ENCODE data around the gene BBS7. TPM values are rescaled to one million over a fixed set of nuclear protein-coding genes. Genes with fewer than 3 reads are reported as not detected.

BBS7 gene
- total RNA-seq = 10 to 100 TPM; 17.9 to 18.8 TPM

GRCh38 chr4:121869841-121870822, at the start of gene BBS7:
TSS of gene BBS7 (minus strand) at chr4:121870474. CDS start at chr4:121870313, 161 bp downstream.
- Mint-ChIP-seq H3K27me3 (peaks cover 23% of the 10 kb centered on the region), H3K4me1 (peaks cover 21% of the 10 kb centered on the region), H3K36me3 (peaks cover 21% of the 10 kb centered on the region), H3K9me3 (ENCODE audit: low read depth) (no peaks in the 10 kb centered on the region), H3K4me3 (peak within 1 kb of the TSS; percentile 91), H3K27ac (peak within 1 kb of the TSS; percentile 93)
- CTCF ChIA-PET = interaction anchor here (0.7 to 2.0 kb wide), 4 partner anchors 31 to 708 kb away, joined by 3 to 7 read pairs (median 5); partner anchors contain the start of gene CCNA2
- peak; percentile 99 for ATAC-seq
- DNase-seq = peak; percentile 99

GRCh38 chr4:121913667-121914066, 43.4 kb upstream of the BBS7 start:
- Mint-ChIP-seq H3K4me3 (no peak overlapping the region), H3K27me3 (no peaks in the 10 kb centered on the region), H3K36me3 (no peaks in the 10 kb centered on the region), H3K9me3 (ENCODE audit: low read depth) (no peaks in the 10 kb centered on the region), H3K27ac (no peak overlapping the region), H3K4me1 (peaks cover 8% of the 10 kb centered on the region)
- DNase-seq (no peak), ATAC-seq (no peak)
- CTCF ChIA-PET = no interaction called here

GRCh38 chr4:121908346-121908745, 38.1 kb upstream of the BBS7 start:
- H3K36me3 Mint-ChIP-seq = no peaks in the 10 kb centered on the region
- DNase-seq = no peak
- ATAC-seq = no peak
- no peak overlapping the region for H3K4me3 Mint-ChIP-seq
- no peaks in the 10 kb centered on the region for H3K9me3 Mint-ChIP-seq (ENCODE audit: low read depth)
- CTCF ChIA-PET = no interaction called here
- no peak overlapping the region for H3K27ac Mint-ChIP-seq
- peaks cover 4% of the 10 kb centered on the region for H3K27me3 Mint-ChIP-seq
- no peaks in the 10 kb centered on the region for H3K4me1 Mint-ChIP-seq

GRCh38 chr4:121900132-121900983, 30.1 kb upstream of the BBS7 start:
- peaks cover 6% of the 10 kb centered on the region for H3K4me1 Mint-ChIP-seq
- CTCF ChIA-PET = interaction anchor here (0.7 to 2.5 kb wide), 31 partner anchors 9 to 817 kb away, joined by 3 to 35 read pairs (median 3); partner anchors contain the start of gene BBS7
- DNase-seq (peak; percentile 68), ATAC-seq (peak; percentile 74)
- H3K27ac Mint-ChIP-seq = no peak overlapping the region
- peaks cover 11% of the 10 kb centered on the region for H3K27me3 Mint-ChIP-seq
- no peak overlapping the region for H3K4me3 Mint-ChIP-seq
- no peaks in the 10 kb centered on the region for H3K9me3 Mint-ChIP-seq (ENCODE audit: low read depth)
- no peaks in the 10 kb centered on the region for H3K36me3 Mint-ChIP-seq

GRCh38 chr4:121898150-121898549, 27.9 kb upstream of the BBS7 start:
- ATAC-seq (peak; percentile 66), DNase-seq (peak; percentile 43)
- H3K4me3 Mint-ChIP-seq = no peak overlapping the region
- CTCF ChIA-PET = interaction anchor here (1.6 kb wide), 1 partner anchor 680 kb away, joined by 7 read pairs; no protein-coding TSS in a partner anchor
- H3K27me3 Mint-ChIP-seq = peaks cover 15% of the 10 kb centered on the region
- H3K9me3 Mint-ChIP-seq (ENCODE audit: low read depth) = no peaks in the 10 kb centered on the region
- H3K36me3 Mint-ChIP-seq = no peaks in the 10 kb centered on the region
- H3K4me1 Mint-ChIP-seq = peaks cover 6% of the 10 kb centered on the region
- H3K27ac Mint-ChIP-seq = no peak overlapping the region

GRCh38 chr4:121888134-121888533, 17.9 kb upstream of the BBS7 start:
- Mint-ChIP-seq H3K4me3 (no peak overlapping the region), H3K27ac (no peak overlapping the region), H3K4me1 (no peaks in the 10 kb centered on the region), H3K9me3 (ENCODE audit: low read depth) (no peaks in the 10 kb centered on the region), H3K27me3 (peaks cover 29% of the 10 kb centered on the region), H3K36me3 (no peaks in the 10 kb centered on the region)
- no peak for DNase-seq
- CTCF ChIA-PET = no interaction called here
- no peak for ATAC-seq

GRCh38 chr4:121885115-121885514, 14.8 kb upstream of the BBS7 start:
- Mint-ChIP-seq H3K27me3 (peaks cover 44% of the 10 kb centered on the region), H3K4me1 (no peaks in the 10 kb centered on the region), H3K27ac (no peak overlapping the region), H3K36me3 (no peaks in the 10 kb centered on the region), H3K4me3 (no peak overlapping the region), H3K9me3 (ENCODE audit: low read depth) (no peaks in the 10 kb centered on the region)
- CTCF ChIA-PET = interaction anchor here (1.0 to 1.4 kb wide), 3 partner anchors 9 to 693 kb away, joined by 3 read pairs; no protein-coding TSS in a partner anchor
- DNase-seq = no peak
- no peak for ATAC-seq

- no peak overlapping the region for H3K27ac Mint-ChIP-seq
- no peak for DNase-seq
- no peaks in the 10 kb centered on the region for H3K9me3 Mint-ChIP-seq (ENCODE audit: low read depth)
- no peak for ATAC-seq
- H3K36me3 Mint-ChIP-seq = no peaks in the 10 kb centered on the region
- H3K4me1 Mint-ChIP-seq = no peaks in the 10 kb centered on the region
- peaks cover 55% of the 10 kb centered on the region for H3K27me3 Mint-ChIP-seq
- H3K4me3 Mint-ChIP-seq = no peak overlapping the region
- CTCF ChIA-PET = no interaction called here
These were observed 10.9 kb upstream of the BBS7 start for GRCh38 chr4:121881158-121881557.

- ATAC-seq (no peak), DNase-seq (no peak)
- Mint-ChIP-seq H3K4me1 (no peaks in the 10 kb centered on the region), H3K4me3 (no peak overlapping the region), H3K36me3 (no peaks in the 10 kb centered on the region), H3K27me3 (peaks cover 54% of the 10 kb centered on the region), H3K27ac (no peak overlapping the region), H3K9me3 (ENCODE audit: low read depth) (no peaks in the 10 kb centered on the region)
- CTCF ChIA-PET = no interaction called here
These were observed 8.9 kb upstream of the BBS7 start for GRCh38 chr4:121879135-121879534.

- ATAC-seq = no peak
- Mint-ChIP-seq H3K36me3 (no peaks in the 10 kb centered on the region), H3K27me3 (peaks cover 56% of the 10 kb centered on the region), H3K4me1 (peaks cover 6% of the 10 kb centered on the region), H3K9me3 (ENCODE audit: low read depth) (no peaks in the 10 kb centered on the region), H3K27ac (no peak overlapping the region), H3K4me3 (no peak overlapping the region)
- CTCF ChIA-PET = interaction anchor here (1.4 kb wide), 1 partner anchor 23 kb away, joined by 4 read pairs; no protein-coding TSS in a partner anchor
- no peak for DNase-seq
These were observed 6.9 kb upstream of the BBS7 start for GRCh38 chr4:121877041-121877773.

- peaks cover 6% of the 10 kb centered on the region for H3K4me1 Mint-ChIP-seq
- no peaks in the 10 kb centered on the region for H3K9me3 Mint-ChIP-seq (ENCODE audit: low read depth)
- H3K27me3 Mint-ChIP-seq = peaks cover 52% of the 10 kb centered on the region
- H3K4me3 Mint-ChIP-seq = no peak overlapping the region
- no peak for DNase-seq
- CTCF ChIA-PET = no interaction called here
- no peak overlapping the region for H3K27ac Mint-ChIP-seq
- ATAC-seq = no peak
- no peaks in the 10 kb centered on the region for H3K36me3 Mint-ChIP-seq
These were observed 5.8 kb upstream of the BBS7 start for GRCh38 chr4:121876070-121876469.

- Mint-ChIP-seq H3K4me3 (no peak overlapping the region), H3K4me1 (peaks cover 9% of the 10 kb centered on the region), H3K36me3 (no peaks in the 10 kb centered on the region), H3K27me3 (peaks cover 49% of the 10 kb centered on the region), H3K27ac (no peak overlapping the region), H3K9me3 (ENCODE audit: low read depth) (no peaks in the 10 kb centered on the region)
- DNase-seq (no peak), ATAC-seq (no peak)
- CTCF ChIA-PET = interaction anchor here (0.7 kb wide), 1 partner anchor 179 kb away, joined by 3 read pairs; no protein-coding TSS in a partner anchor
These were observed 5.4 kb upstream of the BBS7 start for GRCh38 chr4:121875652-121876051.
